HG03159 (cell line): Measurements from ENCODE around the gene ATN1.

Experiments used
- ATAC-seq: cut with Tn5 transposase; IDR thresholded peaks from one replicate; pipeline ENCODE4 v1.9.1; 2021; ENCODE audit warnings: mild to moderate bottlenecking, moderate library complexity; ENCODE audit not compliant: unreplicated experiment

ATN1 gene

DNA sequence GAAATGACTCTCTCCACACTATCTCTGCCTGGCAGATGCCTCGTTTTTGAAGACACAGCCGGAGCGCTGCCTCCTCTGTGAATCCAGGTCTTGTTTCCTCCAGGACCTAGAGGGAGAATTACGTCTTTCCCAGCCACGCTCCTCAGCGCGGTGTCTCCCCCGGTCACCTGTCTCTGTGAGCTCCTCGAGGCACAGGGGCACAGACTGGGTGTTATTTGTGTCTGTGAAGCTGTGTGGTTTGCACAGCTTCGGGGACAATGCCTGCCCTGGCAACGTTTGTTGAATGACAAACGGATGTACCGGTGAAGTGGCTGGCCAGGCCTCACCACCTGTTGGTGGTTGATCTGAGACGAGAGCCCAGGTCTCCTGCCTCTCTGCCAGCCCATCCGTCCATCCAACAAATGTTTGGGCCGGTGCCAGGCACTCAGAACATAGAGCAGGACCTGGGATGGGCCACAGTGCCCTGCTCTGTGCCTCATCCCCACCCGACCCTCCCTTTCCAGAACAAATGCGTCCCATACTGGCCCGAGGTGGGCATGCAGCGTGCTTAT, 29.5 kb downstream of the ATN1 start:
- ATAC-seq = no peak

- ATAC-seq = no peak
Measured at GRCh38 chr12:6957741-6958608, 30.2 kb downstream of the ATN1 start.

DNA sequence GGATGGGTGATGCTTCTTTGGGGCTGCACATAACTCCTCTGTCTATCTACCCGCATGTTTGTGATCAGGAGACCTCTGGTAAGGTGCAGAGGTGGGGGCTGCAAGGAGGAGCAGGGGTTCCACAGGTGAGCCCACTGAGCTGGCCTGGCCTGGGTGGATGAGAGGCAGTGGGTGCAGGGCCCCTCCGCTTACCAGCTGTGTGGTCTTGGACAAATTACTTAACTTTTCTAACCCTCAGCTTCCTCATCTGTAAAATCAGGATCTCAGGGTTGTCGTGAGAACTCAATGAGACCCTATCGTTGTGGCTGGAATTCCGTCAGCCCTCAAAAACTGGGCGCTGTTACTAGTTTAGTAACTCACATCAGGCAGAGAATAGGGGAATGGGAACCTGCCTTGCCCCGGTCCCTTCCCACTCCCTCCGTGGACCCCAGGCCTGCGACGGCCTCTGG, 30.9 kb downstream of the ATN1 start:
- no peak for ATAC-seq

- peak; percentile 54 for ATAC-seq
Measured at GRCh38 chr12:6959058-6959804, 31.5 kb downstream of the ATN1 start.

DNA sequence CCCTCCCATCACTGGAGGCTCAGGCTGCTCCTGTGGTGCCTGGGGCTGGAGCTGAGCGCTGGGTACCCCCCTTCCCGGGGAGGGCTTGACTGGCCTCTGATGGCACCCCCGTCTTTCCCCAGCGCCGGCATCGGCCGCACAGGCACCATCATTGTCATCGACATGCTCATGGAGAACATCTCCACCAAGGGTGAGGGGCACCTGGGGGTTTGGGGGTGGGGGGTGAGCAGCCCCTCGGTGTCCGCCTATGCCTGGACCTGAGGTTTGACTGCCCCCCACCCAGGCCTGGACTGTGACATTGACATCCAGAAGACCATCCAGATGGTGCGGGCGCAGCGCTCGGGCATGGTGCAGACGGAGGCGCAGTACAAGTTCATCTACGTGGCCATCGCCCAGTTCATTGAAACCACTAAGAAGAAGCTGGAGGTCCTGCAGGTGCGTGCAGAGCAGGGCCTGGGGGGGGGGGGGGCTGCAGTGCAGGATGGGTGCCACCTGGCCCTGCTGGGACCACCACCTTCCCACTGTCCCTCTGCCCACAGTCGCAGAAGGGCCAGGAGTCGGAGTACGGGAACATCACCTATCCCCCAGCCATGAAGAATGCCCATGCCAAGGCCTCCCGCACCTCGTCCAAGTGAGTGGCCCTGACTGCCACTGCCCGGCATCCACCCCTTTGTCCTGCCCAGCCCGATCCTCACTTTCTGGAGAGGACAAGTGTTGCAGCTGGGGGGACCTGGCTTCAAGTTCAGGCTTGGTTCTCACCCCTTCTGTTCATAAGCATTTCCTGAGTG, 32.2 kb downstream of the ATN1 start:
- no peak for ATAC-seq

DNA sequence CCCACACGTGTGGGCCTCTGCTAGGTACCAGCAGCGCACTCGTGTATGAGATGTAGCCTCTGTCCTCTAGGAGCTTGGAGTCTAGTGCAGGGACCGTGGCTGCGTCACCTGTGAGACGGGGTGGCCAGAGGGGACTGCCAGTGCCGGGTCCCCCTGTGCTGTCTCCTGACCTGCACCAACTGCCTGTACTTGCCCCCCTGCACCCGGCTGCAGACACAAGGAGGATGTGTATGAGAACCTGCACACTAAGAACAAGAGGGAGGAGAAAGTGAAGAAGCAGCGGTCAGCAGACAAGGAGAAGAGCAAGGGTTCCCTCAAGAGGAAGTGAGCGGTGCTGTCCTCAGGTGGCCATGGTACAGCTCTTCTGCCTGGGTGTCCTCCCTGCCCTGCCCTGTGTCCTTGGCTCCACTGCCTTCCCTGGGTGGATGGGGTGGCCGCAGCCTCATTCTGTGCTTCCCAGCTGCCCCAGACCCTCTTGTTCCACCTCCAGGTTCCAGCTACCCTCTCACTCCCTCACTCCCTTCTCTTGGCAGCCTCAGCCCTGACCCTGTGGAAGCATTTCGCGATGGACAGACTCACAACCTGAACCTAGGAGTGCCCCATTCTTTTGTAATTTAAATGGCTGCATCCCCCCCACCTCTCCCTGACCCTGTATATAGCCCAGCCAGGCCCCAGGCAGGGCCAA, 33.0 kb downstream of the ATN1 start:
- no peak for ATAC-seq

DNA sequence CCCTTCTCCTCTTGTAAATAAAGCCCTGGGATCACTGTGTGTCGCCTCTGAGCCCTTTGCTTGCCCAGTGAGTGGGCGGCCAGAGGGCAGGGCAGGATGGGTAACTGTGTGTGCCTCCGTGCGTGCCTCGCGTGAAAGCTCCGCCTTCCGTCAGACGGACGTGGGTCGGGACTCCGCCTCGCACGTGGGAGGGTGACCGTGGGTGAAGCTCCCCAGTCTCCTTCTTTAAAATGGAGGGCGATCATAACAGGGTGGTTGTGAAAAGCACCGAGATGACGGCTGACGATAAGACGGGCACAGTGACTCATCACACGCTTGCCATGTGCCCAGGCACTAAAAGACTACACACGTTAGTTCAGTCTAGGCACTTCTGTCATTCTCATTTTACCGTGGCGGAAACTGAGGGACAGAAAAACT, 33.5 kb downstream of the ATN1 start:
- no peak for ATAC-seq

DNA sequence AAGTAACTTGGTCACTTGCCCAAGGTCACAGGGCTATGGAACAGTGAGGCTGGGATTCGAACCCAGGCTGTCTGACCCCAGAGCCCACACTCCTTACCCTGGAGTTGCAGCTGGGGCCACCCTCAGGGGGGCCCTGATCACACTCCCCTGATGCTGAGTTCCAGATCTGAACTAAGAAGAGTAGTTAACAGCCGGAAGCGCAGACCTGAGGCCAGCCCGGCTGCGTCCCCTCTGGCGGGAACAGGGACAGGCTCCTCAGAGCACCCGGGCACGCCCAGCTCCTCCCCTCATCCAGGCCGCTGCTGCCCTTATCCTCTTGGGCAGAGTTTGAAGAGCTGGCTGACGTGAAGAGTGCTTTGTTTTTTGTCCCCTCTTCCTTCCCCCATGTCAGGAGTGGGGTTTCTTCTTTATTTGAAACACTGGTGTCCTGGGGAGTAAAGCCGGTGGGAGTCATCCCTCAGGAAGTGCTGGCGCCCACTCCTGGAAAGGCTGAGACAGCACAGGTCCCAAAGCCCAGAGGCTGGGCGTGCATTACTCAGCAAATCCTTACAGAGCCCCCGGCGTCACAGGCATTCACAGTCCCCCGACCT, 34.0 kb downstream of the ATN1 start:
- no peak for ATAC-seq

DNA sequence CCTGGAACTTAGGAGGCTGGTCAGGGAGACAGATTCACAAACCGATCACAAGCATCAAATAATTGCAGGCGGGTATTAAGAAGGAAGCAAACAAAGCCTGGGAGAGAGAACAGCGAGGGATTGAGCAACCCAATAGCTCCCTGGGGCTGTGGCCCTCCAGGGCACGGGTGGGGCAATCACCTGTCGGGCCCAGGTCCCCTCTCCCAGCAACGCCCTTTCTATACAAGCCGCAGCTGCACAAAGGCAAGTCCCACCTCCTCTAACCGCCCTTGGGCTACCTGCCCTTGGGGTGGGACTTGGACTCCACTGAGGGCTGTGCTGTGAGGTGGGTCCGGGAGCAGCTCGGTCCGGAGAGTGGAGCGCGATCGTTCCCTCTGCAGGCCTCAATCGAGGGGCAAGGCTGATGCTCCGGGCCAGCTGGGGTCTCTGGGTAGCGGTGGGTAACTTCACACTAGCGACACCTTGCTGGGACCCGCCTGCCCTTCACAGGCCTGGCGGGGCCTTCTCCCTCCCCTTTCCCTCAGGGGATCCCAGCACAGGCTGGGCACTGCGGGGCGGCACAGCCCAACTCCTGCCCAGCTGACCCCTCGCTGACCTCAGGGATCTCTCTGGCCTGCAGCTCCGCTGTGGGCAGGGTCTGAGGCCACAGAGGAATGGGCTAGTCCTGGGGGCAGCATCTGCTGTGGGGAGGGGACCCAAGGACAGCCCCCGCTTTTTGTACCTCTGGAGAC, 34.7 kb downstream of the ATN1 start:
- no peak for ATAC-seq

DNA sequence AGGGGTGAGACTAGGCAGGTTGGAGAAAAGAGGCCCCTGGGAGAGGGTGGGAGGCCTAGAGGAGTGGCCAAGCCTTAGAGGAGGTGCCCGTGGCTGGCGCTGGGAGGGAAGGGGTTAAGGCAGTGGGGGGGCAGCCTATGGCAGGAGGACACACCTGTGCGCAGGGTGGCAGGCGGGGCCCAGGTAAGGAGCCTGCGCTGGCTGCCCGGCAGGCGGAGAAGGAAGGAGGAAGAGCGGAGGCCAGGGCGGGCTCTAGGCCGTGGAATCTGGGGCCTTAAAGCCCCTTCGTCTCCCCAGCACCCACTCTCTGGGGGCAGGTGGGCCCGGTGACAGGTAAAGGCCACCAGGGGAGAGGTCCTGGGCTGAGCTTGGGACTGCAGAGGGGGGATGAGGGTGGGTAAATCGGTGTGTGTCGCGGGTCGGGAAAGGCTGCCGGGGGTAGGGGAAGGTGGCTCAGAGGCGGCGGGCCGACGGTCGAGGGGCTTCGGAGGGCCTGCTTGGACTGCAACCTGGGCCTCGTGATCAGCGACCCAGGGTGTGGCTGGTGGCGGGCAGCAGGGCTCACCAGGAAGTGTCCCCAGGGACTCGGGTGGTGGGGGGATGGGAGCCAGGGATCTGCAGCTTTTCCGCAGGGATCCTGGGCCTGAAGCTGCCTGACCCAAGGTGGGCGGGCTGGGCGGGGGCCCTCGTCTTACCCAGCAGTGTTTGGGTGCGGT, 35.4 kb downstream of the ATN1 start:
- ATAC-seq = no peak

GRCh38 chr12:6963791-6964413, 36.1 kb downstream of the ATN1 start:
- ATAC-seq = no peak

- ATAC-seq = no peak
Measured at GRCh38 chr12:6964605-6965025, 36.9 kb downstream of the ATN1 start.

- peak; percentile 37 for ATAC-seq
Measured at GRCh38 chr12:6965026-6965661, 37.4 kb downstream of the ATN1 start.

GRCh38 chr12:6965714-6966113, 38.0 kb downstream of the ATN1 start:
- ATAC-seq = no peak

DNA sequence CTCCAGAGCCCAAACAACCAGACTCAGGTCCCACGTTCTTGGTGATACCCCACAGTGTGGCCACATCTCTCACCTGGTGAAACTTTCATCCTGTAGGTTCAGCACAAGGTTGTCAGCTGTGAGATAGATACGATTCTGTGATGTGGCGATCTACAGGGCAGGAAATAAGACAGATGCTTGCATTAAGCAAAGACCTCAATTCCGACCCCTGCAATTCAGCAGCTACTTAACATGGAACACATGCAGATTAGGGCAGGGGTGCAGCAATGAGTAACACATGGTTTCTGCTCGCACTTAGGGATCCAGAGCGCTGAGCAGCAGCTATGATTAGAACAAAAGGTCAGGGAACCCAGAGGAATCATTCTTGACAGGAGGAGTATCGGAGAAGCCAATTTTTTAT, 38.6 kb downstream of the ATN1 start:
- no peak for ATAC-seq

DNA sequence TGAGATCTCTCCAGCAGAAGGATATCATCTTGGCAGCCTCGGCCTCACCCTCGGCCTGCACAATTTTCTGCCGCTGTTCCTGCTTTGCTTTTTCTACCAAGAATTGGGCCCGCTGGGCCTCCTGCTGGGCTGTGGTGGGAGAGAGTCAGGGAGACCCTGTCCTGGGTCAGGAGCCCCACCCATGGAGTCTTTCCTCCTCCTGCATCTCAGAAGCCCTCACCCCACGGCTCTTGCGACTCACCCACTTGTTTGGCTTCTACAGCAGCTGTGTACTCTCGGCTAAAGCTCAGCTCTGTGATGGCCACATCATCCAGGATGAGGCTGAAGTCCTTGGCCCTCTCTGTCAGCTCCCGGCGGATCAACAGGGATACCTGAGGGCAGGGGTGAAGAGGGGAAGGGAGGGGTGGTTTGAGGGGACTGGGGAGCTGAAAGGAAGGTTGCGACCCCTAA, 39.9 kb downstream of the ATN1 start:
- no peak for ATAC-seq

GRCh38 chr12:6968426-6968825, 40.7 kb downstream of the ATN1 start:
- ATAC-seq = no peak

DNA sequence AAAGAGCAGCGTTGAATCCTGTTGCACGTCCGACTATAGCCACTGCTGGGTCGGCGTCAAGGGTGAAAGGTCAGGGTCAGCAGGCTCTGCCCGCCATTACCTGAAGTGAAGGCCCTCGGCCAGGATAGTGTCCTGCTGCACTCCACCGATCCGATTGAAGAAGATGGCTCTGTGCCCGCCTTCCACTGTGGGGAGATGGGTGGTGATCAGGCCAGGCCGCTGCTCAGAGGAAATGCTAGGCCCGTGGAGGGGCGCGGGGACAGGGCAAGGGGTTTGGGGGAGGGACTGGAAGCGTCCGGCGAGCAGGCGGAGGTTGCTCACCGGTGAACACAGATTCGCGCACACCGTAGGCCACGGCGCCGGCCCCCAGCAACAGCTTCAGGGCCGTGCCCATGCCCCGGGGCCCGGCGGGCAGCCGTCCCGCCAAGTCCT, 42.4 kb downstream of the ATN1 start:
- ATAC-seq = peak; percentile 17
